Loucy (cell line): ENCODE data around the gene RAB25.

Experiments used
- H2AFZ ChIP-seq: fragments of 200-600 bp; sonication (generic); 2 replicates; pipeline ENCODE4 v1.6.0; 2016; ENCODE audit warnings: antibody characterized with exemption, mild to moderate bottlenecking, low read length, moderate library complexity
- H3F3A ChIP-seq: fragments of 200-600 bp; 2 replicates; pipeline ENCODE4 v1.6.0; 2016; ENCODE audit warnings: antibody characterized with exemption, low read depth, mild to moderate bottlenecking
- H3K27me3 ChIP-seq: fragments of 200-600 bp; sonication (generic); 2 replicates; pipeline ENCODE4 v1.6.1; 2014; ENCODE audit warnings: low read length, mild to moderate bottlenecking; ENCODE audit not compliant: insufficient read depth, poor library complexity, severe bottlenecking
- H3K36me3 ChIP-seq: fragments of 200-600 bp; sonication (generic); 2 replicates; pipeline ENCODE4 v1.6.1; 2016; ENCODE audit warnings: low read length; ENCODE audit not compliant: insufficient read depth
- H3K4me1 ChIP-seq: fragments of 200-600 bp; sonication (generic); 2 replicates; pipeline ENCODE4 v1.5.1; 2014; ENCODE audit warnings: low read length, mild to moderate bottlenecking; ENCODE audit not compliant: insufficient read depth, poor library complexity, severe bottlenecking
- H3K4me2 ChIP-seq: fragments of 200-600 bp; sonication (generic); 2 replicates; pipeline ENCODE4 v1.6.0; 2014; ENCODE audit warnings: antibody characterized with exemption, low read length, low read depth, mild to moderate bottlenecking; ENCODE audit not compliant: poor library complexity, severe bottlenecking
- H3K4me3 ChIP-seq: fragments of 200-600 bp; sonication (generic); 2 replicates; pipeline ENCODE4 v1.5.1; 2014; ENCODE audit warnings: low read length, mild to moderate bottlenecking, mixed read lengths; ENCODE audit not compliant: poor library complexity, severe bottlenecking
- H3K79me2 ChIP-seq: fragments of 200-600 bp; sonication (generic); 2 replicates; pipeline ENCODE4 v1.6.1; 2014; ENCODE audit warnings: low read length; ENCODE audit not compliant: insufficient read depth
- H3K9ac ChIP-seq: fragments of 200-600 bp; sonication (generic); 2 replicates; pipeline ENCODE4 v1.6.0; 2014; ENCODE audit warnings: mild to moderate bottlenecking, low read depth, low read length, moderate library complexity; ENCODE audit not compliant: poor library complexity, severe bottlenecking
- H3K9me2 ChIP-seq: fragments of 200-600 bp; sonication (generic); replicated peaks from 2 replicates; pipeline ENCODE4 v1.6.1; 2016; ENCODE audit warnings: low read depth, low read length, mixed read lengths
- H3K9me3 ChIP-seq: fragments of 200-600 bp; sonication (generic); 2 replicates; pipeline ENCODE4 v1.6.1; 2014; ENCODE audit warnings: mild to moderate bottlenecking, antibody characterized with exemption, low read length, low read depth; ENCODE audit not compliant: insufficient read depth
- H4K20me1 ChIP-seq: fragments of 200-600 bp; sonication (generic); 2 replicates; pipeline ENCODE4 v1.6.0; 2014; ENCODE audit warnings: antibody characterized with exemption, low read length, mild to moderate bottlenecking; ENCODE audit not compliant: insufficient read depth, poor library complexity, severe bottlenecking
- EZH2phosphoT487 ChIP-seq: fragments of 200-600 bp; IDR thresholded peaks from 2 replicates; pipeline ENCODE4 v1.6.1; 2018; ENCODE audit warnings: antibody characterized with exemption, mild to moderate bottlenecking, moderate library complexity, borderline replicate concordance
- TF ChIP-seq, protein P1 (sequence below): fragments of 200-600 bp; sonication (generic); conservative IDR thresholded peaks from 2 replicates; pipeline ENCODE4 v1.5.1; 2014; ENCODE audit warnings: mild to moderate bottlenecking, antibody characterized with exemption, low read length

RAB25 gene

DNA sequence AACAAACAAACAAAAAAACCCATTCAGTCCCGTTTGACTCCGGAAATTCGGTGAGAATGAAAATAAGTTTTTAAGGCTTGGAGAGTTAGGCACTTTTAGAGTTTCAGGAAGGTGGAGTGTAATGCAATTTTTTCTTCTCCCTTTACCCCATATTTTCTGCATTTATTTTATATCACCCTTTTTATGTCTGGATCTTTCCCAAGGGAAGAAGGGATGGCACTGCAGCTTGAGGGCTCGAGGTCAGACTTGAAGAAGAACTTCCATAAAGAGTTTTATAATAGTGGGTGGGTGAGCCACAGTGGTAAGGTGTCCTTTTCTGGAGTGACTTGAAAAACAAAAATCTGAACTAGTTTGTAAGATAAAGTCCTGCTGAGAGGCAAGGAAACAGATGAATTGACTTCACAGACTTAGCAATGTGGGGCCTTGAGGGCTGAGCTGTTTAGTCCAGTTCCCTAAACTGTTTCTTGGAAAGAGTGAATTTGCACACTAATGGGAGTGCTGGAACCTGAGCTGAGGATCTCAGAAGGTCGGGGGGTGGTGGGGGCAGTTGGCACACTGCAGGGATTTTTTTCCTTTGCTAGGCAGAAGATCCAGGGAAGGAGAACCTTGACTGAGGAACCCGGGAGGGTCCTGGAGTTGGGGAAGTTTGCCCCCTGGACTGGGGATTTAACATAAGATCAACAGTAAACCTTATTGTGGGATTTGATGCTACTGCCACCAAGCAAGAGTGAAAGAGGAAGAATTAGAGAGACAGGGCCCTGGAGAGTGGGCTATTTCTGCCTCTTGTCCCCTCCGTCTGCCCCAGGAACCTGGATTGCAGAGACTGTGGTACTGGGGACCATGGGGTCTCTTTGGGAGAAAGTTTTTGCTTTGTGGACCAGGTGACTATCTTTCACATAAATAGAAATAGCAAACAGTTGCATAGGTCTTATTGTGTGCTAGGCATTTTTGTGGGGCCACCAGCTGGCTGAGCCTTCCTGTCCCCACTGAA lies 23.1 kb downstream of the RAB25 start:
- H3K4me2 ChIP-seq = peak overlapping the region; percentile 94

DNA sequence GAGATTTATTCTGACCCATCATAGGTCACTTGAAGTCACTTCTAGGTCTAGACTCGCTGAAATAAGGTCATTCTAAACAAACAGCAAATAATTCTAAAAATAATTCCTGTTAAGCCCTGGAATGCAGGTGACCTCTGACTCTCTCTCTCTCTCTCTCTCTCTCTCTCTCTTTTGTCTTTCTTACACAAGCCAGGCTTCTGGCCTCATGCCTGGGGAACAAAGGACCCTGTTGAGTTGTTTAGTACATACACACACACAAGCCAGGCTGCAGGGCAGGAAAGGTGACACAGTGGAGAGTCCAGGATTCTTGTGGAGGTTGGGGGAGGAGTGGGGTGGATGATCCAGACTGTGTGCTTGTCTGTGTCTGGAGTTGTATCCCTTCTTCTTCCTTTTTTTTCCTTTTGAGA lies 25.3 kb downstream of the RAB25 start:
- H3K4me1 ChIP-seq = peaks cover 10% of the 10 kb centered on the region
- H3K9ac ChIP-seq = no peak overlapping the region

More for the DNA sequence above, 23.1 kb downstream of the RAB25 start:
- Histone ChIP-seq H2AFZ (no peak overlapping the region), H3K4me3 (peak overlapping the region; percentile 94), H3K36me3 (no peaks in the 10 kb centered on the region), H3K9me2 (no peaks in the 10 kb centered on the region), H3F3A (no peaks in the 10 kb centered on the region), H3K27me3 (no peaks in the 10 kb centered on the region), H3K9ac (no peak overlapping the region), H3K4me1 (peaks cover 26% of the 10 kb centered on the region), H4K20me1 (peaks cover 21% of the 10 kb centered on the region), H3K79me2 (peaks cover 30% of the 10 kb centered on the region), H3K9me3 (no peaks in the 10 kb centered on the region)
- no peak for TF ChIP-seq EZH2phosphoT487
- TF ChIP-seq, protein P1, sequence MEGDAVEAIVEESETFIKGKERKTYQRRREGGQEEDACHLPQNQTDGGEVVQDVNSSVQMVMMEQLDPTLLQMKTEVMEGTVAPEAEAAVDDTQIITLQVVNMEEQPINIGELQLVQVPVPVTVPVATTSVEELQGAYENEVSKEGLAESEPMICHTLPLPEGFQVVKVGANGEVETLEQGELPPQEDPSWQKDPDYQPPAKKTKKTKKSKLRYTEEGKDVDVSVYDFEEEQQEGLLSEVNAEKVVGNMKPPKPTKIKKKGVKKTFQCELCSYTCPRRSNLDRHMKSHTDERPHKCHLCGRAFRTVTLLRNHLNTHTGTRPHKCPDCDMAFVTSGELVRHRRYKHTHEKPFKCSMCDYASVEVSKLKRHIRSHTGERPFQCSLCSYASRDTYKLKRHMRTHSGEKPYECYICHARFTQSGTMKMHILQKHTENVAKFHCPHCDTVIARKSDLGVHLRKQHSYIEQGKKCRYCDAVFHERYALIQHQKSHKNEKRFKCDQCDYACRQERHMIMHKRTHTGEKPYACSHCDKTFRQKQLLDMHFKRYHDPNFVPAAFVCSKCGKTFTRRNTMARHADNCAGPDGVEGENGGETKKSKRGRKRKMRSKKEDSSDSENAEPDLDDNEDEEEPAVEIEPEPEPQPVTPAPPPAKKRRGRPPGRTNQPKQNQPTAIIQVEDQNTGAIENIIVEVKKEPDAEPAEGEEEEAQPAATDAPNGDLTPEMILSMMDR = no peak

DNA sequence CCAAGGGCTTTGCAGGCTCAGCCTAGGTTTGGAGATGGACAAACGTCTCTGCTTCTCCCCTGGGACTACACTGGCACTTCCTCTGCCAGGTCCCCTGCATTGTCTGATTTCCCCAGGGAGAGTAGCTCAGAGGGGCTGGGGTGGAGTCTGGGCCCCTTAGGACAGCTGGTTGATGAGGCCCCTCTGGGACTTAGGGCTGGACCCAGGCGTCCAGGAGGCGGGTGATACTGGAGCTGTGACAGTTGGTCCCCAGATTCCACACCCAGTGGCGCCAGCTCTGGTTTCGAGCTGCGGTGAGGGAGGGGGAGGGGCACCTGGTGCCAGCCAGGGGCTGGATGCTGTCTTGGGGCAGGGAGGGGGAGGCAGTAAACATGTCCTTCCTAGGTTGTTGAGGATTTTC lies 28.7 kb downstream of the RAB25 start:
- no peaks in the 10 kb centered on the region for H3K9me3 ChIP-seq
- H3K9ac ChIP-seq = no peak overlapping the region
- no peaks in the 10 kb centered on the region for H4K20me1 ChIP-seq
- peaks cover 6% of the 10 kb centered on the region for H3K4me1 ChIP-seq
- H3K36me3 ChIP-seq = no peaks in the 10 kb centered on the region
- TF ChIP-seq, protein P1 = no peak
- no peak for TF ChIP-seq EZH2phosphoT487
- H3K79me2 ChIP-seq = no peaks in the 10 kb centered on the region
- H3K9me2 ChIP-seq = no peaks in the 10 kb centered on the region
- no peak overlapping the region for H3K4me3 ChIP-seq
- no peak overlapping the region for H3K4me2 ChIP-seq
- no peak overlapping the region for H2AFZ ChIP-seq
- no peaks in the 10 kb centered on the region for H3F3A ChIP-seq
- H3K27me3 ChIP-seq = no peaks in the 10 kb centered on the region

More for the DNA sequence above, 25.3 kb downstream of the RAB25 start:
- Histone ChIP-seq H3K27me3 (no peaks in the 10 kb centered on the region), H3K9me3 (no peaks in the 10 kb centered on the region), H2AFZ (no peak overlapping the region), H3K79me2 (peaks cover 10% of the 10 kb centered on the region), H3K4me2 (no peak overlapping the region), H3K9me2 (no peaks in the 10 kb centered on the region), H3F3A (no peaks in the 10 kb centered on the region), H3K4me3 (no peak overlapping the region), H3K36me3 (no peaks in the 10 kb centered on the region), H4K20me1 (peaks cover 1% of the 10 kb centered on the region)
- TF ChIP-seq, protein P1 = no peak
- no peak for TF ChIP-seq EZH2phosphoT487
